HG03469 (cell line): Measurements from ENCODE around the gene ZFAND6.

Experiments
- ATAC-seq: cut with Tn5 transposase; IDR thresholded peaks from one replicate; pipeline ENCODE4 v1.9.1; 2021; ENCODE audit warnings: mild to moderate bottlenecking, moderate library complexity, moderate number of reproducible peaks; ENCODE audit not compliant: unreplicated experiment

ZFAND6 gene

GRCh38 chr15:80163897-80164296, 104.4 kb downstream of the ZFAND6 start:
- no peak for ATAC-seq

- ATAC-seq: no peak
These were observed 108.5 kb downstream of the ZFAND6 start for GRCh38 chr15:80167936-80168335.

GRCh38 chr15:80168421-80168820, 108.9 kb downstream of the ZFAND6 start:
- ATAC-seq: no peak

GRCh38 chr15:80169768-80170357, 110.4 kb downstream of the ZFAND6 start:
- no peak for ATAC-seq

- no peak for ATAC-seq
These were observed 111.1 kb downstream of the ZFAND6 start for GRCh38 chr15:80170596-80170995.

GRCh38 chr15:80171787-80172186, 112.3 kb downstream of the ZFAND6 start:
- no peak for ATAC-seq

- no peak for ATAC-seq
These were observed 112.9 kb downstream of the ZFAND6 start for GRCh38 chr15:80172401-80172800.

GRCh38 chr15:80173022-80173759, 113.7 kb downstream of the ZFAND6 start:
- ATAC-seq: no peak

GRCh38 chr15:80174017-80174746, 114.7 kb downstream of the ZFAND6 start:
- ATAC-seq: no peak

- ATAC-seq: no peak
These were observed 116.0 kb downstream of the ZFAND6 start for GRCh38 chr15:80175436-80175835.

- ATAC-seq: no peak
These were observed 117.0 kb downstream of the ZFAND6 start for GRCh38 chr15:80176443-80176842.

- ATAC-seq: no peak
These were observed 117.7 kb downstream of the ZFAND6 start for GRCh38 chr15:80177156-80177555.

- no peak for ATAC-seq
These were observed 119.7 kb downstream of the ZFAND6 start for GRCh38 chr15:80179025-80179759.

GRCh38 chr15:80179935-80180334, 120.5 kb downstream of the ZFAND6 start:
- ATAC-seq: no peak

- no peak for ATAC-seq
These were observed 121.0 kb downstream of the ZFAND6 start for GRCh38 chr15:80180468-80180867.

- ATAC-seq: no peak
These were observed 121.5 kb downstream of the ZFAND6 start for GRCh38 chr15:80180986-80181385.

- no peak for ATAC-seq
These were observed 123.3 kb downstream of the ZFAND6 start for GRCh38 chr15:80182611-80183261.

- no peak for ATAC-seq
These were observed 123.8 kb downstream of the ZFAND6 start for GRCh38 chr15:80183306-80183705.

GRCh38 chr15:80183886-80184285, 124.4 kb downstream of the ZFAND6 start:
- ATAC-seq: no peak

- no peak for ATAC-seq
These were observed 125.1 kb downstream of the ZFAND6 start for GRCh38 chr15:80184554-80184953.

- no peak for ATAC-seq
These were observed 125.7 kb downstream of the ZFAND6 start for GRCh38 chr15:80185152-80185551.
